Measurements from ENCODE around the gene CHP2.
"Not testable (repeated sequence)": the region's sequence is repeated elsewhere in the genome, so short reads cannot be mapped to it uniquely, and the experiment has no call there.

Gene CHP2

DNA sequence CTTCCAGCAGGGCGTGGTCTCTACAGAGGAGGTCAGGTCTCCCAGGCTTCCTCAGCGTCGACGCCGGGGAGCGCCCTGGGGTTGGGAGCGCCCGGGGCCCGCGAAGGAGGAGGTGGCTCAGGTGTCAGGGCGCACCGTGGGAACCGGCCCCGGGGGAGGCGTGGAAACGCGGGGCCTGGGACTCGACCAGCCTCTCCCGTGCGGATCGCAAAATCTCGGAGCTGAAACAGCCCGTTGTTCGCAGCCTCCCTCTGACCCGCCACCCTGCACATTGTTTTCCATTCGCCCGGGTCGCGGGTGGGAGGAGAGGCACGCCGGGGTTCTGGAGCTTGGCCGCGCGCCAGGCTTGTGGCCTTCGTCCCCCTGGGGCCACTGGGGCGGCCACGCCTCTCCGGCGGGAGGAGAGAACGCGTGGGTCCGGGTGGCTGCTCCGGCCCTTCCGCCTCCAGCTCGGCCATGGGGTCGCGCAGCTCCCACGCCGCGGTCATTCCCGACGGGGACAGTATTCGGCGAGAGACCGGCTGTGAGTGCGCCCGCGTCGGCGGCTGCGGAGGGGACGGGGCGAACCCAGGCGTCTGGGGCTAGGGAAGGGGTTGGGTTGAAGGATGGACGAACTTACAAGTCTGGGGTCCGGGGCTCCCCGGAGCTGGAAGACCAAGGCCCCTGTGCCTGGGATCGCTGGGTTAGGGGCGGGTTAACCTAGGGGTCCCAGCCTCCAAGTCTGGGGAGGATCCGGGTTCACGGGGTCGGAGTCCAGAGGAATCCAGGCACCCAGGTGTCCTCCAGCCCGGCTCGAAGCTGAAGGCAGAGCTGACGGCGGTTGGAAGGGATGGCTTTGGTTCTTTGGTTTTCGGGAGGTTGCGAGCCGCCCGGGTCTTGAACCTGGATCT is at the start of gene CHP2:
CHP2 (plus strand) TSS at position 433 of the 890 bp plus-strand sequence; CDS start at position 457, 24 bp downstream.
- Mint-ChIP-seq H3K4me3 (peak within 1 kb of the TSS in 1 of 2 donors; percentile 45), H3K4me1 (peaks cover 7% of the 10 kb centered on the region), H3K9me3 (no peaks in the 10 kb centered on the region), H3K27me3 (peaks cover 73% of the 10 kb centered on the region), H3K27ac (no peak within 1 kb of the TSS)
- ATAC-seq (no peak), DNase-seq (no peak)

DNA sequence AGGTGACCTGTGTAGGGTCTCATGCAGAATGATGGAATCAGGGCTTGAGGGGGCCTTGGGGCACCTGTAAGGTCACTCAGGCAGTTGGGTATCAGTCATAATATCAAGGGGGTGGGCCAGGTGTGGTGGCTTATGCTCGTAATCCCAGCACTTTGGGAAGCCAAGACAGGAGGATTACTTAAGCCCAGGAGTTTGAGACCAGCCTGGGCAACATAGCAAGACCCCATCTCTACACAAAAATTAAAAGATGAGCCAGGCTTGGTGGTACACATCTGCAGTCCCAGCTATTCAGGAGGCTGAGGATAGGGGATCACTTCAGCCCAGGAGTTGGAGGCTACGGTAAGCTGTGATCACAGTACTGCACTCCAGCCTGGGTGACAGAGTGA is 49.3 kb upstream of the CHP2 start:
- H3K27me3 Mint-ChIP-seq: peaks cover 36% of the 10 kb centered on the region
- H3K4me3 Mint-ChIP-seq: no peak overlapping the region
- peaks cover 30 to 31% of the 10 kb centered on the region in 2 donors for H3K9me3 Mint-ChIP-seq
- no peak for DNase-seq
- H3K4me1 Mint-ChIP-seq: no peaks in the 10 kb centered on the region
- no peak overlapping the region for H3K27ac Mint-ChIP-seq
- ATAC-seq: no peak

DNA sequence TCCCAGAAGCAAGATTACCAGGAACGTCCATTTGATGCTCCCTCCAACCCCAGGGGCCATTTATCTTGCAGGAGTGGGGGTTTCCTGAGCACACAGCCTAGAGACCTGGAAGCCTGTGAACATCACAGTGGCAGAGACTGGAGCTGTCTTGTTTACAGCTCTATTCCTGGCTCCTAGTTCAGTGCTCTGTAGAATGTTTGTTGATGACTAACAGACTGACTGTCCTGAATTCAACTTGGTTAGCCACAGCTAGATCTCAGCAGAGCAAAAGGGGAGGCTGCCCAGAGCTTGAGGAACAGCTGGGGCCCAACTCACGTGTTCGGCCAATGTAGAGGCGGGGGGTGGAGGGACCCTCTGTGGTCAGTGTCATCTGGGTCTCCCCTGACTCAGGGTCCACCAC is 48.4 kb upstream of the CHP2 start:
- H3K27me3 Mint-ChIP-seq: peaks cover 45% of the 10 kb centered on the region
- H3K4me3 Mint-ChIP-seq: no peak overlapping the region
- peaks cover 30 to 41% of the 10 kb centered on the region in 2 donors for H3K9me3 Mint-ChIP-seq
- no peak for DNase-seq
- ATAC-seq: no peak
- H3K4me1 Mint-ChIP-seq: no peaks in the 10 kb centered on the region
- H3K27ac Mint-ChIP-seq: no peak overlapping the region

DNA sequence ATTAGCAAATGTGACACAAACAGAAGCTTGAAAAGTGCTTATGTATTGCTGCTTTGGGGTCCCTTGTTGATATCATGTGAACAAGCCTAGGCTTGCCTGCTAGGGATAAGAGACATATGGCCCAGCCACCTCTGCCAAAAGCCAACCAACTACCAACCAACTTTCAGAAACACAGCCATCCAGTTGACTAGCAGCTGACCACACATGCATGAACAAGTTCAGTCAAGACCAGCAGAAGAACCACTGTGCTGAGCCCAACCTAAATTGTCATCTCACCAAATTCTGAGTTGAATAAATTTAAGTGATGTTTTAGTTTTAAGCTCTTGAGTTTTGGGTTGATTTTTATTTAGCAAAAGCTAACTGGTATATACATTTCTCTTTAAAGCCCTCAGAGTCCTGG is 45.3 kb upstream of the CHP2 start:
- no peak overlapping the region for H3K4me3 Mint-ChIP-seq
- ATAC-seq (no peak), DNase-seq (no peak)
- H3K27ac Mint-ChIP-seq: no peak overlapping the region
- no peaks in the 10 kb centered on the region for H3K4me1 Mint-ChIP-seq
- peaks cover 19 to 32% of the 10 kb centered on the region in 2 donors for H3K9me3 Mint-ChIP-seq
- peaks cover 66% of the 10 kb centered on the region for H3K27me3 Mint-ChIP-seq

DNA sequence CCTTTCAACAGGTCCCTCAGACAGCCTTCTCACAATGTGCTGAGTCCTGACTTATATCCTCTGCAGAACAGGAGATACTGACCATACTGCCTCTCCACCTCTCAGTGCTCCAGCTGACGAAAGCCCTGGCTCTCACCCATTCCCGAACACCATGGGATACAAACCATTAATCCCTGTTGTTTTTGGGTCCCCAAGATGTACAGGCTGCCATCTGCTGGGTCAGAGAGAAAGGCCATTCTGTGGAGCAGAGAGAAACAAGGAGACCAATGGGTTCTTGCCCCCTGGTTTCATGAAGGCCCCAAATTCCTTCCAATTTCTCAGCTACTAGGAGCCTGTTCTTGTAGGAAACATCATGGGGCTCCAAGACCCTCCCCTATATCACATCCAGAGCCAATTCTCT is 44.8 kb upstream of the CHP2 start:
- ATAC-seq (no peak), DNase-seq (no peak)
- Mint-ChIP-seq H3K4me1 (no peaks in the 10 kb centered on the region), H3K9me3 (peaks cover 19 to 32% of the 10 kb centered on the region in 2 donors), H3K27me3 (peaks cover 66% of the 10 kb centered on the region), H3K4me3 (no peak overlapping the region), H3K27ac (no peak overlapping the region)

DNA sequence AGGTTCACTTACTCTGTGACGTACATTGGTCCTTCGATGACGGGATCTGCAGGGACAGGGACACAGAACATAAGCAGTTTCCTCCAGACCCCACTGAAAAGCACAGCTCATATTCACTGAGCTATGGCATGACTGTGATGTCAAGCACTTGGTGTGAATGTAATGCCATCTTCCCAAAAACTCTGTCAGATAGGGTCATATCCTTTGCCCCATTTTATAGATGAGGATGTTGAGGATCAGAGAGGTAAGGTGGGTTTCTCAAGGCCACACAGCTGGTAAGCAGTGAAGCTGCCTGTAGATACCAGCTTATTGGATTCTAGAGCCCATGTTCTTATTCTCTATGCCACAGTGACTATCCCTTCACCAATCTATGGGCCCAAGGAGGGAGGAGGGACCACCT is 44.3 kb upstream of the CHP2 start:
- Mint-ChIP-seq H3K27me3 (peaks cover 63% of the 10 kb centered on the region), H3K27ac (no peak overlapping the region), H3K4me1 (no peaks in the 10 kb centered on the region), H3K9me3 (peaks cover 19 to 32% of the 10 kb centered on the region in 2 donors), H3K4me3 (no peak overlapping the region)
- no peak for DNase-seq
- ATAC-seq: no peak

DNA sequence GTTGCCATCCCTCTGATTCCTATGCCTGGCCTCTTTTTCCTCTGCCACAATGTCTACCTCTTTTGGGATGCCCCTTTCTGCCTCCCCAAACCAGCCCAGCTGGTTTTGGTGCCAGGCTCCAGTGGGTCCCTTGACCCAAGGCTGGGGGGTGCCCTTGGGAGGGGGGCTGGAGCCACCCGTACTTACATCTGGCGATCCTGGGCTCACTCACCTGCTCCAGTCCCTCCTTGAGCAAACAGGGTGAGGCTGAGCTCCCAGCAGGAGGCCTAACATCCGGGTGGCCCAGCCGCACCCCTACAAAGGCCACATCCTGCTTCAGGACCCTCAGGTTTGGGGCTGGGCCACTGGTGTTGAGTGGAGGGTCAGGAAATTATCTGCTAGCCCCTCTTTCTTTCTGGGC is 43.0 kb upstream of the CHP2 start:
- no peak overlapping the region for H3K27ac Mint-ChIP-seq
- H3K4me3 Mint-ChIP-seq: no peak overlapping the region
- no peaks in the 10 kb centered on the region for H3K4me1 Mint-ChIP-seq
- peaks cover 19 to 32% of the 10 kb centered on the region in 2 donors for H3K9me3 Mint-ChIP-seq
- no peak for ATAC-seq
- peaks cover 59% of the 10 kb centered on the region for H3K27me3 Mint-ChIP-seq
- no peak for DNase-seq

DNA sequence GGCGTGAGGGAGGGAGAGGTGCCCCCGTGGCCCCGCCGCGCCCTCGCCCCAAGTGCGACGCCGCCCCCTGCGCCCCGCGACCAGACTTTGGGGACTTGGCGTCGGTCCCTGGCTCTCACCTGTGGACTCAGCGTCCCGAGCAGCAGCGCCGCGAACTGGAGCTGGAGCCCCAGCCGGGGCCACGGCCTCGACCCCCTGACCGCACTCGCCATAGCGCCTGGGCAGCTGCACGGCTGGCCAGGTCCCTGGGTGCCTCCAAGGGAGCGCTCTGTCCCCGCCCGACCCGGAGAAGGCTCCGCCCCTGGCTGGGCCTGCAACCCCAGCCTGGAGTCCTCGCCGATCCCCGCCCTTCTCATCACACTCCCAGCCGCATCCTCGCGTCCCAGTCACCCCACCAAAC is 41.9 kb upstream of the CHP2 start, which contains the start of gene ERN2:
ERN2 (minus strand) TSS at position 247 of the 400 bp plus-strand sequence; CDS start at position 212, 35 bp downstream.
- ATAC-seq: no peak
- Mint-ChIP-seq H3K9me3 (peaks cover 19 to 32% of the 10 kb centered on the region in 2 donors), H3K4me1 (no peaks in the 10 kb centered on the region), H3K27ac (no peak within 1 kb of the TSS), H3K27me3 (peaks cover 67% of the 10 kb centered on the region), H3K4me3 (no peak within 1 kb of the TSS)
- DNase-seq: no peak

DNA sequence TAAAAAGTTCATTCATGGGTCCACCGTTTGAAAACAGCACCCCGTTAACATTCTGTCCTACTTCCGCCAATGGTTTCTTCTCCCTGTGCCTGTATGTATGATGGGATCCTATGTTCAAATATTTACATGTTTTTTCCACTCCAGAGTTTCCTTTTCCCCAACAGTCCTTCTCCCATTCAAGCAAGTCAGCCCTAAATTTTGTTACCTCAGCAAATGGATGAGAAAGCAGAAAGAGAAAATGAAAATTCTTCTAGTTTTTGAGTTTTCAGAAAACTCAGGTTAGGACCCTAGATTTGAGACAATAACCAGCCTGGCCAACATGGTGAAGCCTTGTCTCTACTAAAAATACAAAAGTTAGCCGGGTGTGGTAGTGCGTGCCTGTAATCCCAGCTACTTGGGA is 38.3 kb upstream of the CHP2 start:
- Mint-ChIP-seq H3K27ac (no peak overlapping the region), H3K27me3 (peaks cover 54% of the 10 kb centered on the region), H3K4me3 (no peak overlapping the region), H3K9me3 (peaks cover 0 to under 1% of the 10 kb centered on the region in 2 donors), H3K4me1 (no peaks in the 10 kb centered on the region)
- DNase-seq (no peak), ATAC-seq (no peak)

DNA sequence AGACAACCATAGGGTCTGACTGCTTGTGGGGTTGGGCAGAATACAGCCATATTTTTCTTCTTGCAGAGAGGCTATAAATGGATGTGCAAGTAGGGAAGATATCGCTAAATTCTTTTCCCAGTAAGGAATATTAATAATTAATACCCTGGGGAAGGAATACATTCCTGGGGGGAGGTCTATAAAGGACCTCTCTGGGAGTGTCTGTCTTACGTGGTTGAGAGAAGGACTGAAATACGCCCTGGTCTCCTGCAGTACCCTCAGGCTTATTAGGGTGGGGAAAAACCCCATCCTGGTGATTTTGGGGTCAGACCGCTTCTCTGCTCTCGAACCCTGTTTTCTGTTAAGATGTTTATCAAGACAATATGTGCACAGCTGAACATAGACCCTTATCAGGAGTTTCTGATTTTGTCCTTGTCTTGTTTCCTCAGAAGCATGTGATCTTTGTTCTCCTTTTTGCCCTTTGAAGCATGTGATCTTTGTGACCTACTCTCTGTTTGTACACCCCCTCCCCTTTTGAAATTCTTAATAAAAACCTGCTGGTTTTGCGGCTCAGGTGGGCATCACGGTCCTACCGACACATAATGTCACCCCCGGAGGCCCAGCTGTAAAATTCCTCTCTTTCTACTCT is 32.1 kb upstream of the CHP2 start:
- H3K4me1 Mint-ChIP-seq, DNase-seq, H3K4me3 Mint-ChIP-seq, H3K27ac Mint-ChIP-seq, H3K9me3 Mint-ChIP-seq, ATAC-seq: not testable (repeated sequence)
- peaks cover 25% of the 10 kb centered on the region for H3K27me3 Mint-ChIP-seq

DNA sequence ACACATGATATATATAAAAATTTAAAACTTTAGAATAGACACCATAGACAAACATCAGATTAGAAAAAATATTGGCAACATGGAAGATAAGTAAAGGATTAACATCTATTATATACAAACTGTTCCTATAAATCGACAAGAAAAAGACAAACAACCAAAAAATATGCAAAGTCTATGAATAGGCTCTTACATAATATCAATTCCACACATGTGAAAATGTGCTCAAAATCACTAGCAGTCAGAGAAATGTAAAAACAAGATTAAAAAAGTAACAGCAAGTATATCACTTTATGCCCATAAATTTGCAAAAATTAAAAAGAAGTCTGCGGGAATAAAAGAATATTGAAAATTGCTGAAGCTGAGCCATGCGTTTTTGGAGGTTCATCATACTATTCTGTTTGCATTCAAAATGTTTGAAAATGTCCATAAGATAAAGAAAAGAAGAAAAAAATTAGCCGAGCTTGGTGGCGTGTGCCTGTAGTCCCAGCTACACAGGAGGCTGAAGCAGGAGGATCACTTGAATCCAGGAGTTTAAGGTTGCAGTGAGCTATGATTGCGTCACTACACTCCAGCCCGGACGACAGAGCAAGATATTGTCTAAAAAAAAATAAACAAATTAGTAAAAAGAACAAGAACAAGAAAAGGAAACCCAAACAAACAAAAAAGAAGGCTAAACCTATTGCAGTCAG is 30.6 kb upstream of the CHP2 start:
- H3K4me3 Mint-ChIP-seq: no peak overlapping the region
- DNase-seq (no peak), ATAC-seq (no peak)
- peaks cover 9% of the 10 kb centered on the region in 2 donors for H3K9me3 Mint-ChIP-seq
- no peak overlapping the region for H3K27ac Mint-ChIP-seq
- peaks cover 26% of the 10 kb centered on the region for H3K27me3 Mint-ChIP-seq
- peaks cover 6% of the 10 kb centered on the region for H3K4me1 Mint-ChIP-seq

DNA sequence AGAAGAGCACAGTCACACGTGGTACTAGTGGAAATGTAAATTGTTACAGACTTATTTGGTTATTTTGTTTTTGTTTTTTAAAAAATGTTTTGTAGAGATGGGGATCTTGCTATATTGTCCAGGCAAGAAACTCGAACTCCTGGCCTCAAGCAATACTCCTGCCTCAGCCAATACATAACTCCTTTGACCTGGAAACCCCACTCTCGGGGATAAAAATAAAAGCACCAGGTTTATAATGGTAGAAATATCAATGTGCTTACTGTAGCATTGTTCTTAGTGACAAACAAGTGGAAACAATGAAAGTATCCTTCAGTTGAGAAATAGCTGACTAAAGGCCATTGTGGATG is 30.1 kb upstream of the CHP2 start:
- H3K27me3 Mint-ChIP-seq: peaks cover 31% of the 10 kb centered on the region
- peaks cover 6% of the 10 kb centered on the region for H3K4me1 Mint-ChIP-seq
- no peak overlapping the region for H3K4me3 Mint-ChIP-seq
- H3K9me3 Mint-ChIP-seq: peaks cover 9% of the 10 kb centered on the region in 2 donors
- DNase-seq: no peak
- ATAC-seq: no peak
- no peak overlapping the region for H3K27ac Mint-ChIP-seq

DNA sequence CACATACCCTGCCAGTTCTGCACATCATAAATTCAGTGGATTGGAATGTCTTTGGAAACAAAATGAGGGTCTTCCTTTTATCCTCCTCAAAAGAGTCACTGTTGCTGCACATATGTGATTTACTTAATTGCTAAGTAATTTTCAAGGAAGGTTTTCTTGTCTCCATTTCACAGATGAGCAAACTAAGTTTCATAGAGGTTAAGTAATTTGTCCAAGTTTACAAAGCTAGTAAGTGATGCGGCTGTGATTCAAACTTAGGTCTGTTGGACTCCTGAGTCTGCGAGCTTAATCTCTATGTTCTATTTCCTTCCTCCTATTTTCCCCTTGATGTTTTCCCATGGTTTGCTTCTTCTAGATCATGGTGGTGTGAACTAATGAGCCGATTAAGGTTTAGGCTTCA is 28.1 kb upstream of the CHP2 start:
- no peak overlapping the region for H3K4me3 Mint-ChIP-seq
- H3K4me1 Mint-ChIP-seq: peaks cover 6% of the 10 kb centered on the region
- ATAC-seq (no peak), DNase-seq (no peak)
- peaks cover 30% of the 10 kb centered on the region for H3K27me3 Mint-ChIP-seq
- peaks cover 9% of the 10 kb centered on the region in 2 donors for H3K9me3 Mint-ChIP-seq
- H3K27ac Mint-ChIP-seq: no peak overlapping the region

DNA sequence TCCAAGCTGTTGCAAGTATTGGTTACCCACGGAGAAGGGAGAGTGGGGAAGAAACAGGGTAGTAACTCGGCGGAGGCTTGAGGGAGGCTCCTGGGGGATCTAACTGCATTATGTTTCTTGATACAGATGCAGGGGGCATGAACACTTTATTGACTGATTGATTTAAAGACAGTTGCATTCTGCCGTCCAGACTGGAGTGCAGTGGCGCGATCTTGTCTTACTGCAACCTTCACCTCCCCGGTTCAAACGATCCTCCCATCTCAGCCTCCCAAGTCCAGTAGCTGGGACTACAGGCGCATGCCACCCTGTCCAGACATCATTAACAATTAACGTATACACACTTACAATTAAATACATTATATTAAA is 26.7 kb upstream of the CHP2 start:
- Mint-ChIP-seq H3K4me1 (peaks cover 6% of the 10 kb centered on the region), H3K27ac (peak overlapping the region in 1 of 2 donors; percentile 44), H3K4me3 (no peak overlapping the region), H3K27me3 (peaks cover 25% of the 10 kb centered on the region), H3K9me3 (peaks cover 2% of the 10 kb centered on the region in 2 donors)
- DNase-seq (no peak), ATAC-seq (no peak)

DNA sequence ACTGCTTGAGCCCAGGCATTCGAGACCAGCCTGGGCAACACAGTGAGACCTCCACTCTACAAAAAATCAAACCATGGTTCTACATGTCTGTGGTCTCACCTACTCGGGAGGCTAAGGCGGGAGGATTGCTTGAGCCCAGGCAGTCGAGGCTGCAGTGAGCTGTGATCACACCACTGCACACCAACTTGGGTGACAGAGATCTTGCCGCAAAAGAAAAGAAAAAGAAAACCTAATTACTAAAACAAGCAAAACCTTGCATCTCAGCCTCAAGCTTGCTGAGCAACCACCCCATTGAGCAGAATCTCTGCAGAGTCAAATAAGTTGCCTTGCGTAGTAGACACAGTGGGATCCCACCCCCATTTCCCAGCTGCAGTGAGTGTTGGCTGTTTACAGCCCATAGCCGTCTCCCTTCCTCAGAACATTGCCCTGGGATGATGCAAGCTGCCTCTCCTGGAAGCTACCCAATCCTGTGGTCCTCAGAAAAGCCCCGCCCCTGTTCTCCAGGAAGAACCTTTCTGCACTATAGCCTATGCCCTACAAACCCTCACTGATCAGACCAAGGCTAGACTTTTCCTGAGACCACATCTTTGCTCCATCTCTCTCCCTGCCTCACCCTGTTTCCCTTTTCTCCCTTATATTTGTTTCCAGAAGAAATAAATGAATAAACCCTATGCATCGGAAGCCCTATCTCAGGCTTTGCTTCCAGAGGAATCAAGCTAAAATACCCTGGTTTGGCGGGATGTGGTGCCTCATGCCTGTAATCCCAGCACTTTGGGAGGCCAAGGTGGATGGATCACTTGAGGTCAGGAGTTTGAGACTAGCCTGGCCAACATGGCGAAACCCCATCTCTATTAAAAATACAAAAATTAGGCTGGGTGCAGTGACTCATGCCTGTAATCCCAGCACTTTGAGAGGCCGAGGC is 25.1 kb upstream of the CHP2 start:
- Mint-ChIP-seq H3K4me1 (peaks cover 7% of the 10 kb centered on the region), H3K4me3 (no peak overlapping the region), H3K27me3 (peaks cover 22% of the 10 kb centered on the region), H3K27ac (peak overlapping the region in 1 of 2 donors; percentile 75), H3K9me3 (no peaks in the 10 kb centered on the region)
- no peak for ATAC-seq
- DNase-seq: no peak

All from stimulated activated naive CD8-positive, alpha-beta T cell treated with anti-CD3 and anti-CD28 coated beads, Interleukin-15, amount 100 ng/mL, for 72 hours (primary cell).